Transverse colon (tissue), 4 donors: ENCODE data around the gene TRIM61. TPM values are rescaled to one million over a fixed set of nuclear protein-coding genes. Genes with fewer than 3 reads are reported as not detected.

ENCODE experiments used
- DNase-seq: peaks from one replicate; pipeline ENCODE4 v3.0.0-alpha.2; 2019
- H3K27ac ChIP-seq, 4 donors: fragments of 200-600 bp; sonication (generic); 2 replicates each; pipeline ENCODE4 v1.5.1; 2016 to 2018; ENCODE audit warnings: inconsistent platforms in 4 of 4
- H3K27me3 ChIP-seq: fragments of 200-600 bp; sonication (generic); 2 replicates; pipeline ENCODE4 v1.5.1; 2017; ENCODE audit warnings: inconsistent platforms
- H3K36me3 ChIP-seq, 4 donors: fragments of 200-600 bp; sonication (generic); 2 replicates each; pipeline ENCODE4 v1.5.1; 2017 to 2019; ENCODE audit warnings: inconsistent platforms in 4 of 4
- H3K4me1 ChIP-seq, 4 donors: fragments of 200-600 bp; sonication (generic); 2 replicates each; pipeline ENCODE4 v1.5.1; 2017 to 2020; ENCODE audit warnings: inconsistent platforms in 4 of 4
- H3K4me3 ChIP-seq, 4 donors: fragments of 200-600 bp; sonication (generic); 1 replicate in 1 of 4; 2 replicates in 3 of 4; pipeline versions ENCODE4 v1.5.1 to v1.6.1; 2017 to 2019; ENCODE audit warnings: inconsistent platforms in 4 of 4
- H3K9me3 ChIP-seq, 2 donors: fragments of 200-600 bp; sonication (generic); 2 replicates each; pipeline ENCODE4 v1.5.1; 2017 to 2019; ENCODE audit warnings: inconsistent platforms in 2 of 2
- CTCF ChIP-seq, 5 experiments: fragments of 200-600 bp in 3 of 5; fragments of 450-650 bp in 2 of 5; sonication (generic) in 3 of 5; IDR thresholded peaks; 1 replicate in 2 of 5; 2 replicates in 3 of 5; pipeline ENCODE4 v1.5.1; 2016 to 2017; ENCODE audit warnings: antibody characterized with exemption in 5 of 5, inconsistent platforms in 3 of 5, mild to moderate bottlenecking in 2 of 5, moderate library complexity in 1 of 5
- EP300 ChIP-seq: sonication (generic); formaldehyde crosslinking; IDR thresholded peaks from one replicate; pipeline ENCODE4 v1.6.1; 2017; ENCODE audit warnings: antibody characterized with exemption, low read depth
- POLR2A ChIP-seq: fragments of 450-650 bp; IDR thresholded peaks from one replicate; pipeline ENCODE4 v1.6.1; 2016; ENCODE audit warnings: antibody characterized with exemption, mild to moderate bottlenecking, moderate library complexity
- POLR2AphosphoS5 ChIP-seq, 3 donors: sonication (generic); formaldehyde crosslinking; IDR thresholded peaks; one replicate each; pipeline ENCODE4 v1.6.1; 2016; ENCODE audit warnings: antibody characterized with exemption in 3 of 3
- WGBS, 2 donors: methylation state at CpG; one replicate each; pipeline ENCODE4 v1.1.5; 2018; ENCODE audit warnings: low coverage in 1 of 2; 5-methylcytosine and 5-hydroxymethylcytosine counted together
- in situ Hi-C, 4 donors: fragments of 200-750 bp; cut with MboI; loops; one replicate each; pipeline versions ENCODE4 v1.15.0 to v1.15.1; 2017; ENCODE audit warnings: low sequenced_read_pairs in 3 of 4, low pct_ligation_motif_present in 1 of 4, low pct_unique_long_range_greater_than_20kb in 1 of 4
- intact Hi-C: fragments of 100-400 bp; cut with DNase I; formaldehyde crosslinking; loops from one replicate; pipeline ENCODE4 v1.15.1; 2023; ENCODE audit warnings: low total_unique reads
- small RNA-seq, 4 donors: library from RNA; depleted of rRNA; stranded (forward); fragments of <200 nt; gene quantifications; one replicate each; pipeline ENCODE3, GENCODE V24; 2016
- total RNA-seq, 4 donors: library from RNA; depleted of rRNA; stranded (reverse); fragments of >200 nt; gene quantifications; one replicate each; pipeline ENCODE4 v1.1.0, GENCODE V29; 2016

Gene TRIM61
- total RNA-seq, 4 donors from 2014 or later: not detected

- Histone ChIP-seq H3K4me1 (no peaks in the 10 kb centered on the region), H3K4me3 (no peak overlapping the region), H3K9me3 (no peaks in the 10 kb centered on the region), H3K27me3 (no peaks in the 10 kb centered on the region), H3K27ac (no peak overlapping the region), H3K36me3 (no peaks in the 10 kb centered on the region)
- TF ChIP-seq CTCF (IDR thresholded peaks at IDR 0.05) (no peak), POLR2AphosphoS5 (IDR thresholded peaks at IDR 0.05) (no peak), POLR2A (no peak), EP300 (no peak)
- DNase-seq: no peak
- in situ Hi-C loops (no loop called here), intact Hi-C loops (no loop called here)
- 82 to 84% methylated on average over 2 to 3 of the region's 3 CpGs for WGBS, 2 donors
Measured at GRCh38 chr4:164924670-164925238, 52.7 kb downstream of the TRIM61 start.

GRCh38 chr4:164918956-164919355 is 58.5 kb downstream of the TRIM61 start:
- no peaks in the 10 kb centered on the region for H3K27me3 ChIP-seq
- no peaks in the 10 kb centered on the region for H3K36me3 ChIP-seq
- TF ChIP-seq POLR2A (no peak), EP300 (no peak), POLR2AphosphoS5 (IDR thresholded peaks at IDR 0.05) (no peak), CTCF (IDR thresholded peaks at IDR 0.05) (no peak)
- intact Hi-C loops (no loop called here), in situ Hi-C loops (no loop called here)
- no peaks in the 10 kb centered on the region for H3K4me1 ChIP-seq
- DNase-seq: no peak
- no peak overlapping the region for H3K27ac ChIP-seq
- 69 to 71% methylated on average over 3 of the region's 3 CpGs for WGBS, 2 donors
- H3K9me3 ChIP-seq: no peaks in the 10 kb centered on the region
- H3K4me3 ChIP-seq: no peak overlapping the region

Small RNA genes lying within 50 kb of the gene (small RNA-seq; reads per million reads assigned to genes)
- gene AC106872.12: 0 reads per million in 4 donors

Other genes starting within 250 kb of the TRIM61 start
- gene SMIM31, start 223.5 kb downstream of the TRIM61 start, total RNA-seq: 10 to 100 TPM in 2 of 4 donors, 1 to 10 TPM in 2; 1.9 to 11.1 (median 6.2) TPM
- not detected for gene APELA, start 100.5 kb downstream of the TRIM61 start, total RNA-seq
- gene TRIM60, start 54.3 kb upstream of the TRIM61 start, total RNA-seq: not detected
- not detected for gene TRIM75, start 76.2 kb upstream of the TRIM61 start, total RNA-seq
- gene TMEM192, start 135.2 kb upstream of the TRIM61 start, total RNA-seq: 10 to 100 TPM in 2 of 4 donors, 1 to 10 TPM in 2; 2.4 to 20.3 (median 12.4) TPM
- gene KLHL2, start 229.9 kb upstream of the TRIM61 start, total RNA-seq: 10 to 100 TPM in 2 of 4 donors, 1 to 10 TPM in 2; 9.2 to 19.8 (median 12.0) TPM